RCC 7860 (cell line): ENCODE data around the gene SP3.

Experiments used
- DNase-seq: peaks from one replicate; pipeline ENCODE4 v3.0.0-alpha.2; 2015; ENCODE audit warnings: low spot score
- FAIRE-seq: peaks from 2 replicates; lab custom pipeline; 2012; peaks lifted over from hg19 to GRCh38; lab: Jason Lieb, UNC

The SP3 gene

DNA sequence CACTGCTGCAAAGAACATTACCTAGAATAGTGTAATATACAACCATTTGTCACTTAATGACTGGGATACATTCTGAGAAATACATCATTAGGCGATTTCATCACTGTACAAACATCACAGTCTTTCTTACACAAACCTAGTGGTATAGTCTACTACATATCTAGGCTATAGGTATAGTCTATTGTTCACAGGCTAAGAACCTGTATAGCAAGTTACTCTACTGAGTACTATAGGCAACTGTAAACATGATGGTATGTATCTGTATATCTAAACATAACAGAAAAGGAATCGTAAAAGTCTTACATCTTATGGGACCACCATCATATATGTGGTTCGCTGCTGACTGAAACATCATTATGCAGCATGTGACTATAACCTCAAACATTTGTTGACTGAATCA lies 21.4 kb downstream of the SP3 start:
- no peak for DNase-seq
- no peak for FAIRE-seq

GRCh38 chr2:173942861-173943523 lies 22.2 kb downstream of the SP3 start:
- FAIRE-seq (no peak), DNase-seq (no peak)

DNA sequence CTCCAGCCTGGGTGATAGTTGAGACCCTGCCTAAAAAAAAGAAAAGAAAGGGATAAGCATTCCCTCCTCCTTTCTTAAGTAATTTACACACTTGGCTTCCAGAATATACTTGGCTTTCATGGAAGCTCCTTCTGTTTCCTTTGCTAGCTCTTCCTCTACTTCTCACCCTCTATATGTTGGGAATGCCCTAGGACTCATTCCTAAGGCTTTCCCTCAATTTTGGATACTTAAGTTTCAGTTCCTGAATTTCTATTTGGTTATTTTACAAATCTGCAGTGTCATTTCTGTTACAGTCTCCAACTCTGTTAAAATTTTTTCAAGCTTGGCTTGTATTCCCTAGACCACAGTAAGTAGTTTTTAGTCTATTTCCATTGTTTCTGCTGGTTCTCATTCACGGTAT lies 23.6 kb downstream of the SP3 start:
- no peak for FAIRE-seq

DNA sequence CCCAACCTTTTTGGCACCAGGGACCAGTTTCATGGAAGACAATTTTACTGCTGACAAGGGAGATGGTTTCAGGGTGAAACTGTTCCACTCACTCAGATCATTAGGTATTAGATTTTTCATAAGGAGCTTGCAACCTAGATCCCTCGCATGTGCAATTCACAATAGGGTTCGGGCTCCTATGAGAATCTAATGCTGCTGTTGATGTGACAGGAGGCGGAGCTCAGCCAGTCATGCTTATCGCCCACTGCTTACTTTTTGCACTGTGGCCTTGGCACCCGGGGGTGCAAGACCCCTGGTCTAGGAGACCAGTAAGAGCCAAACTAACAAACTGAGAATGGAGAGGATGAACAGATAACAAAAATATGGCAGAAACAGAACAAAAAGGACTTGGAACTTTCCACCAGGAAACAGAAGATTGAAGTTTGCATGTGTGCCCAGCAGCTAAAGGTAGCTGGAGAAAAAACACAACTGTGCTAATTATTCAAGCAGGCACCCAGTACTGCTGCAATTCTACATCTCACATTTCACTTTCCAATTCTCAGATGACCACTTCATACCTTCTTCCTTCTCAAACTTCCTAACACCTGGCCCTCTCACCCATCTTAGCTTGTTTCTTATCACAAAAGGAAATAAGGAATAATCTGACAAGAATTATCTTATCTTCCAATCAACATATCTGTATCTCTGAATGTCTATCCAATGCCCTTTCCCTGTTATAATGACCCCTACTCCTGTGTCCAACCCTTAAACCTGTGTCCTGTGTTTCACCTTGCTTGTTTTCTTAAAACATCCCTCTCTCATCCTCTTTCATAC lies 24.8 kb downstream of the SP3 start:
- no peak for DNase-seq
- no peak for FAIRE-seq

More for the DNA sequence above, 23.6 kb downstream of the SP3 start:
- no peak for DNase-seq

DNA sequence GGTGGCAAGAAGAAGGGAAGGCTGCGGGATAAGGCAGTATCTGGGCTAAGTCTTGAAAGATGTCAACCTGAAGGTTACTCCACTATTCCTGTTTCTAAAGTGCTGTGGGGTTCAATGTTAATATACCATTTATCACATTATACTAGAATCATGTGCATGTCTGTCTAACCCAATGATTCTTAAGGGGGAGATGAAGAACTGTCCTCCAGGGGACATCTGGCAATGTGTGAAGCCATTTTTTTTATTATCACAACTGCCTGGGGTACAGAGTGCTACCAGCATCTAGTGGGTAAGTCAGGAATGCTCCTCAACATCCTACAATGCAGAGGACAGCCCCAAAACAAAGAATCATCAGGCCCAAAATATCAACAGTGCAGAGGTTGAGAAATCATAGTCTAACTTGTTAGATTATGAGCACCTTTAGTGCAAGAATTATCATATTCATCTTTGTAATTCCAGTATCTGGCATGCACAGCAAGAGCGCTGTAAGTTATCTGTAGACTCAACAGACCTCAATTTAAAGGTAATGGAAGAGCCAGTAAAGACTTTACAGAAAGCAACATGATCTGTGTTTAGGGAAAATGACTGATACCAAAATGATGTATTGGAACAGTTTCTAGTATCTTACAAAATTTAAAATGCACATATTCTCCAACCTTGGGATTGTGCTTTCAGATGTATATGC lies 26.3 kb downstream of the SP3 start:
- FAIRE-seq = no peak

DNA sequence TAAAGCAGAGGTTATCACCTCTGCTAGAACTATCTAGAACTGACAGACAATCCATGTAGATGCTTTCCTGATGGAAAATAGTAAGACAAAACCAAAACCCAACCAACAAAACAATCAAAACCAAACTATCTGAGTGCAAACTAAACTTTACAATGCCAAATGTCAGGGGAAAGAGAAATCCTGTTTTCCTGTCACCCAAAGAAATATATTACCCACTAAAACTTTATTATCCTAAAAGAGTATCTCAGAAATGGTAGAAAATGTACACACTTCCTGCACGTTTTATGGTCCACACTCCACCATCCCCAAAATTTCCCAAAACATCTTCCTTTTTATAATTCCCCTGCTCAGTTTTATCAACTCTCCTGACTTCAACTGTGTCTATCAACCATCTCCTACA lies 29.9 kb downstream of the SP3 start:
- FAIRE-seq (no peak), DNase-seq (no peak)

More for the DNA sequence above, 26.3 kb downstream of the SP3 start:
- no peak for DNase-seq

- no peak for DNase-seq
- FAIRE-seq = no peak
These were observed 30.3 kb downstream of the SP3 start for GRCh38 chr2:173934895-173935294.

GRCh38 chr2:173931751-173932150 lies 33.4 kb downstream of the SP3 start:
- FAIRE-seq = no peak
- no peak for DNase-seq

DNA sequence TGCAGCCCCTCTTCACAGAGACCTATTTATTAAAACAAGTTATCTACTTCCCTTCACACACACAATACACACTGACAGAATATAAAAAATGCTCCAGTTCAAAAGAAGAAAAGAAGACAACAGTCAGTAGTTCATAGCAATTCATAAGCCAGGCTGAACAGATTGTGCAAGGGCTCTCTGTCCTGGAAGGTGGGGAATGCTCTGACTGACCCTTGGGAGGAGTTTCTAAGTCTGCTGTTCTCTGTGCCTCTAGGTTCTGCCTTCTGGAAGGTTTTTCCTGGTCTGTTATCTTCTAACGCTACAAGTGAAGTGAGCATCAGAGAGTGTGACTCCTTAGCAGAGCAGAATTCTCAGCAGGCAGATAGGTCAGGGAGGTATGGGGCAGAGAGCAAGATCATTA lies 35.7 kb downstream of the SP3 start:
- FAIRE-seq = no peak
- no peak for DNase-seq

- FAIRE-seq = no peak
These were observed 38.3 kb downstream of the SP3 start for GRCh38 chr2:173926875-173927274.

DNA sequence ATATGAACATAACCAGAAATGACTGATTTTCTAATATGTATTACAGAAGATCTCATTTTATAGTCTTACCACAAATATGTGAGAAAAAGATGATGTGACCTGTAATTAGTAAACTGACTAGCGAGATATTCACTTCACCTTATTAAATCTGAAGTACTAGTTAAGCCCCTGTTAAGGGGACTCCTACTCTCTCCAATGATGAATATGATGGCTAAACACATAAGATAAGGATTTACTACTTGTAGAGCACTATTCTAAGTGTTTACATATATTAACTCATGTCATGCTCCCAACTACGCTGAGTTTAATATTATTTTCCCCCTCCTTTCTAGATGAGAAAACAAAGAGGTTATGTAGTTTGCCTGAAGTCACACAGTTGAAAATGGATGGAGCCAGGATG lies 40.9 kb downstream of the SP3 start:
- no peak for FAIRE-seq
- no peak for DNase-seq

More at GRCh38 chr2:173926875-173927274, 38.3 kb downstream of the SP3 start:
- DNase-seq = no peak

- FAIRE-seq (no peak), DNase-seq (no peak)
These were observed 42.4 kb downstream of the SP3 start for GRCh38 chr2:173922760-173923159.

GRCh38 chr2:173922068-173922467 lies 43.1 kb downstream of the SP3 start:
- DNase-seq (no peak), FAIRE-seq (no peak)

DNA sequence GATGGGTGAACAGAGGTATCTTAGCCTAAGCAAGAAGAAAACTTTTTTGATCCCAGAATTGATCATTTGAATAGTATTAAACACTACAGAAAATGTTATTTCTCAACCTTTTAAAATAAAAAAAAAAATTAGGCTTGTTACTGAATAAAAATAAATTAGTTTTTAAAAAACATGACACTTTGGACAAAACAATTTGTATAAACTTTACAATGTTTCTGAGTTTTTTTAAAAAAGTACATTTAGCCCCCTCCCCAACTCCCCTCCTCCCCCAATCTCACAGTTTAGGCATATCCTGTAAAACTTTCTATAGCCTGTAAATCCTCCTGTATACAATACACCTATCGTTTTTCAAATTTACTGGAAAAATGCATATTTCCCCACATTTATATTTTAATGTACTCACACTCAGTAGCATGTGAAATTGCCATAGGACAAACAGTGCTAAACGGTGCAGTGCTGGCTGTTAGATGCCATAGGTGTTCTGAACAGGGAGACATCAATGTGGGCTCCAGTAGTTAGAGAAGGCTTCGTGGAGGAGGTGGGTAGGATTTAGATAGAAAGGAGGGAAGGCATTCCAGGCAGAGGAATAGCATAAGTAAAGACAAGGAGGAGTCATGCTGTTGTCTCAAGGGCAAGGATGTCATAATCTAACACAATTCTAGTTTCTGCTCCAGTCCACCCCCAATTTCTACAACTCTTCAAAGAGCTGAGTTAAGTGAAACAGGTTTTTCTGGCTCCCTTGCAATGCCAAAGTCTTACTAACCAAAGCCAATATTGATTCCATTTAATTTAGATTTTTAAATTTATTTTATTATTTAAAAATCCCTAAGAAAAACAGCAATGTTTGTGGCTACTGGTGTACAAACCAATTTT lies 50.9 kb downstream of the SP3 start:
- FAIRE-seq (no peak), DNase-seq (no peak)

DNA sequence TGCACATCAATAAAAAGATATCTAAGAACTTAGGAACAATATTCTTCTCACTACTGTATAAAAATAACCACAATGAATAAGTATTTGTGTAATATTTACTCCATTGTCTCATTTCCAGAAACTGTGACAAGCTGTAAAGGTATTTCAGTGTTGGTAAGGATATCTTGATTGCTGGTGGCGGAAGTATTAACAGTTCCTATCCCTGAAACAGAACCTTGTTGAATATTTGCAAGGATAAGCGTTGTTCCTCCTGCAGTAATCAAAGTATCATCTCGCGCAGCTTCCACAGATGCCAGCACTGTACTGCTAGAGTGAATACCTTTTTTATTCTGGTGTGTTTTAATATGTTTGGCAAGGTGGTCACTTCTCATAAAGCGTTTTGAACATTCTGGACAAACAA lies 55.3 kb downstream of the SP3 start:
- FAIRE-seq = no peak

DNA sequence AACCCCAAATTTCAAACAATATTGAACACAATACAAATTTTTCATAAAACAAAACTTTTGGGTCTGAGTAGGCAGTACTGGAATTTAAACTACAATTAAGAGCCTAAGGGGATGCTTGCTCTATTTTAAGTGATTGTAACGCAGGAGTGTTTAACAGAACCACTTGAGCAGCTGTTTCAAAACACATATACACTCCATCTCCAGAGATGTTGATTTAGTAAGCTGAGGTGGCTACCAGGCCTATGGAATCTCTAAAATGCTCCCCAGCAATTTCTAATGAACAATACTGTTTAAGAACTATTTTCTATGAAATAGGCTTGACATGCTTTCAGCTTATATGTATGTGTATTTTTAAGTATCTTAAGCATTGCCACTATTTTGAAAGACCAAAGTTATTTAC lies 58.5 kb downstream of the SP3 start:
- FAIRE-seq (no peak), DNase-seq (no peak)

More for the DNA sequence above, 55.3 kb downstream of the SP3 start:
- no peak for DNase-seq

DNA sequence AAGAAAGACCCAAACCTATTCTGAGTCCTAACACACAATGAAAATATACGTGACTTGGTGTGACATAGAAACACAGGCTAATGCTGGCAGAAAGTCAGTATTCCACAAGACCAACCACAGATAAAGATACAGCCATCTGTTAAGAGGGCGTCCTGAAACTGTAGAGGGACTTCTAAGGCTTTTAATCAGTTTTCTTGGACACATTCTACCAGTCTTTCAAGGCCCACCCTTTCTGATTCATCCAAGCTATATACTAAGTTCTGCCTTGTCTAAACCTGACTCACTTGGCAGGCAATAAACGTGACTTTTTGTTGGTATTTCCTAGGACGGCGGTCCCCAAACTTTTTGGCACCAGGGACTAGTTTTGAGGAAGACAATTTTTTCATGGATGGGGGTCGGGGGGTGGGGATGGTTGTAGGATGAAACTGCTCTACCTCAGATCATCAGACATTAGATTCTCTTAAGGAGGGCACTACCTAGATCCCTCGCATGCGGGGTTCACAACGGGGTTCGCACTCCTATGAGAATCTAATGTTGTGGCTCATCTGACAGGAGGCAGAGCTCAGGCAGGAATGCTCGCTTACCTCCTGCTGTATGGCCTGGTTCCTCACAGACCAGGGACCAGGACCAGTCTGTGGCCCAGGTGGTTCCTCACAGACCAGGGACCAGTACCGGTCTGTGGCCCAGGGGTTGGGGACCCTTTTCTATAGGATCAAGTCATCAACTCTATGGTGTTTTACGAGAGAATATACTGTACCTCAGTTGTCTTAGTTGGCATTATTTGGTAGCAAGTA lies 61.4 kb downstream of the SP3 start:
- FAIRE-seq (no peak), DNase-seq (no peak)

DNA sequence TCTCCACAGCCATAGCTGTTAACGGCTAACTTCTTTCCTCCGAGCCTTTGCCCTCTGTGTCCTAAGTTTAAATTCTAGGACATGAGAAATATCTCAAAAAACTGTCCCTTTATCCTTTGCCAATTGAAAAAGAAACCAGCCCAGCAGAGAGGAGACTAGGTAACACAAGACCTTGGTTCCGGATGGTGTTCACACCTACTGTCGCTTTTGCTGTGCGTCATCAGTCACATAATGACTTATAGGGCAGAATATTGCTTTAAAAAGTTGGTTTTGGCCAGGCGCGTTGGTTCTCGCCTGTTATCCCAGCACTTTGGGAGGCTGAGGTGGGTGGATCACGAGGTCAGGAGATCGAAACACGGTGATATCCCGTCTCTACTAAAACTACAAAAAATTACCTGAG lies 66.2 kb downstream of the SP3 start:
- DNase-seq (no peak), FAIRE-seq (no peak)

DNA sequence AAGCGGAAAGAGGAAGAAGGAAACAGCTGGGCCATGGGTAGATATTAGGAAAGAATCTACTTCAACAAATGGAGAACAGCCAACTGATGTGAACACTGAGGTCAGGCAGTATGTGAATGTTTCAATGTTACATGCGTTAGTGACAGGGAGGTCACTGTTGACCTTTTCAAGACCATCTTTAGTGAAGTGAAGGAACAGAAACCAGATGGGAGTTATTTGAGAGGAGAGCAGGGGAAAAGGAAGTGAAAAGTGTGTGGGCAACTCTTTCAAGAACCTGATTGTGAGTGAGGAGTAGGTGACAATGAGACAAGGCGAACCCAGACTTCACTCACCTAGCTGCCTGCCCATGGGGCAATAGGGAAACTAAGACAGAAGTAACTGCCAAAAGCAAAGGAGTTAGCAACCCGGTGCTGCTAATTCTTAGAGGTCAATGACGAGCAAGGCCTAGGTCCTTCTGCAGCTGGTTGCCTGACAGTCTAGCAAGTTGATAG lies 67.0 kb downstream of the SP3 start:
- no peak for FAIRE-seq
- DNase-seq = no peak

DNA sequence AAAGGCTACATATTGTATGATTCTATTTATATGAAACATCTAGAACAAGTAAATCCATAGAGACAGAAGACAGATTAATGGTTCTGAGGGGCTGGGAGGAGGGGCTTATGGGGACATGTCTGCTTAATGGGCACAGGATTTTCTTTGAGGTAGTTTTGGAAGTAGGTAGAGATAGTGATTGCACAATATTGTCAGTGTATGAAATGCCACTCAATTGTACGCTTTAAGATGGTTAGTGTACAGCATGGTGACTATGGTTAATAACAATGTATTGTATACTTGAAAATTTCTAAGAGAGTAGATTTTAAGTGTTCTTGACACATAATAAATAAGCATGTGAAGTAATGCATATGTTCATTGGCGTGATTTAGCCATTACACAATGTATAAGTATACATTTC lies 68.4 kb downstream of the SP3 start:
- FAIRE-seq (no peak), DNase-seq (no peak)
